Psoas muscle (tissue), 8 donors: ENCODE results near the gene GRAP2. TPM values are rescaled to one million over a fixed set of nuclear protein-coding genes. Genes with fewer than 3 reads are reported as not detected.

Experiments
- ATAC-seq, 4 donors: fragments of 200-7000 bp; cut with Tn5 transposase; one replicate each; pipeline ENCODE4 v1.9.1; 2020; ENCODE audit warnings: moderate library complexity in 3 of 4, mild to moderate bottlenecking in 2 of 4
- DNase-seq, 2 donors: peaks; one replicate each; pipeline ENCODE4 v3.0.0-alpha.2; 2020
- H3K27ac ChIP-seq: fragments of 200-600 bp; one replicate; pipeline ENCODE4 v1.8.0; 2022
- H3K27me3 ChIP-seq, 3 donors: fragments of 200-600 bp in 1 of 3; one replicate each; pipeline versions ENCODE4 v1.6.1 to v1.8.0; 2013 to 2022; ENCODE audit warnings: low read length in 2 of 3, mild to moderate bottlenecking in 2 of 3, moderate library complexity in 1 of 3; ENCODE audit not compliant: insufficient read depth in 3 of 3
- H3K36me3 ChIP-seq, 2 donors: fragments of 200-600 bp in 1 of 2; one replicate each; pipeline versions ENCODE4 v1.6.1 to v1.8.0; 2013 to 2022; ENCODE audit warnings: low read depth in 1 of 2, mild to moderate bottlenecking in 1 of 2, moderate library complexity in 1 of 2; ENCODE audit not compliant: insufficient read depth in 1 of 2
- H3K4me1 ChIP-seq: fragments of 200-600 bp; one replicate; pipeline ENCODE4 v1.8.0; 2022
- H3K4me3 ChIP-seq: fragments of 200-600 bp; one replicate; pipeline ENCODE4 v1.8.0; 2022; ENCODE audit warnings: mild to moderate bottlenecking
- H3K9me3 ChIP-seq: fragments of 200-600 bp; one replicate; pipeline ENCODE4 v1.8.0; 2022
- CTCF ChIP-seq: fragments of 200-600 bp; IDR thresholded peaks from one replicate; pipeline ENCODE4 v1.8.0; 2022; ENCODE audit warnings: antibody characterized with exemption
- WGBS, 3 donors: extraction: QIAGEN DNeasy Blood & Tissue Kit; methylation state at CpG; one replicate each; pipeline versions ENCODE4 v1.1.6 to v1.1.7; 2013; 5-methylcytosine and 5-hydroxymethylcytosine counted together
- intact Hi-C, 2 donors: fragments of 100-400 bp; cut with DNase I; formaldehyde crosslinking; loops; one replicate each; pipeline versions ENCODE4 v1.11.0 to v1.14.2; 2022
- polyA plus RNA-seq, 3 donors: library from polyadenylated mRNA; stranded (reverse); fragments of 200-250 nt; gene quantifications; one replicate each; pipeline ENCODE4 v1.2.3, GENCODE V29; 2013
- total RNA-seq, 4 donors: library from RNA; stranded (reverse); fragmentation: NEBNext Ultra II Directional in 2 of 4; extraction: Animal tissue kit (Norgen Biotek cat#: 25700) in 2 of 4; gene quantifications; one replicate each; pipeline versions ENCODE4 v1.2.1 to v1.2.4, GENCODE V29; 2021 to 2023
- donor health status: healthy with polysubstance abuse.
- donor health status: DM: no; HTN: no; CAD: no; lungs with moderate emphysema.
- donor health status: Bipolar disorder and iron deficiency.
- donor health status: healthy.
- donor health status: DM: yes; HTN: yes; CAD: no.
- donor health status: DM: no; HTN: no; CAD: no.
- donor health status: DM: no; HTN: no; CAD: no.
- donor health status: DM: yes; HTN: yes; CAD: no.

GRAP2 gene
- total and polyA plus RNA-seq, 7 donors = 0.18 to 0.88 (median 0.33) TPM

DNA sequence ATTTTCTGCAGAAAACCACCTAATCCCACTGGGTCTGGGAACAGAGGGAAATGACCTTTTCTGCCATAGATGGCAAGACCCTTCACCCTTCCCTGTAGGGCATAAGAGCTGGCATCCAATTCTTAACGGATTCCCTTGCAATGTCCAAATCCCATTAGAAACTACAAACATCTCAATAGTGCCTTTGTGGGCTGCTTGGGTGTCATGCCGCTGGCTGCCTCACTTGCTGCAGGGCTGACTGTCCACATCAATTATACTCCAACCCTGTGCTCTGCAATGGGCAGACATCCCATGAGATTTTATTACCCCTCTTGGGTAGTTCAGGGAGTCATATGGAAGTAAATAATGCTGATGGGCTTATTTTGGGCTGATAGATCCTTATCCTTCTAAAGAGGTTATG is 7.3 kb downstream of the GRAP2 start:
- WGBS, 3 donors = 73 to 75% (median 75%) methylated on average over 2 of the region's 2 CpGs
- H3K36me3 ChIP-seq = no peaks in the 10 kb centered on the region
- TF ChIP-seq CTCF = no peak
- H3K4me3 ChIP-seq = no peak overlapping the region
- ATAC-seq = no peak
- H3K9me3 ChIP-seq = no peaks in the 10 kb centered on the region
- H3K27me3 ChIP-seq = peaks cover 2 to 30% (median 7%) of the 10 kb centered on the region in 3 donors
- DNase-seq = no peak
- intact Hi-C loops = no loop called here
- no peaks in the 10 kb centered on the region for H3K4me1 ChIP-seq
- no peak overlapping the region for H3K27ac ChIP-seq

- WGBS, 3 donors = 29 to 55% (median 30%) methylated on average over 5 of the region's 5 CpGs
- no peaks in the 10 kb centered on the region for H3K4me1 ChIP-seq
- intact Hi-C loops = no loop called here
- no peaks in the 10 kb centered on the region for H3K9me3 ChIP-seq
- ATAC-seq (no peak), DNase-seq (no peak)
- TF ChIP-seq CTCF = no peak
- no peaks in the 10 kb centered on the region for H3K36me3 ChIP-seq
- H3K27ac ChIP-seq = no peak overlapping the region
- H3K27me3 ChIP-seq = peaks cover 2 to 26% (median 7%) of the 10 kb centered on the region in 3 donors
- no peak overlapping the region for H3K4me3 ChIP-seq
Measured at GRCh38 chr22:39908737-39909136, 7.9 kb downstream of the GRAP2 start.

GRCh38 chr22:39910876-39911613 is 10.2 kb downstream of the GRAP2 start:
- ATAC-seq = no peak
- peaks cover 2 to 37% (median 2%) of the 10 kb centered on the region in 3 donors for H3K27me3 ChIP-seq
- no peak for DNase-seq
- H3K36me3 ChIP-seq = no peaks in the 10 kb centered on the region
- H3K4me3 ChIP-seq = no peak overlapping the region
- no peaks in the 10 kb centered on the region for H3K9me3 ChIP-seq
- no peak overlapping the region for H3K27ac ChIP-seq
- TF ChIP-seq CTCF = no peak
- WGBS, 3 donors = 75 to 80% (median 78%) methylated on average over 9 of the region's 9 CpGs
- intact Hi-C loops = no loop called here
- H3K4me1 ChIP-seq = no peaks in the 10 kb centered on the region

GRCh38 chr22:39913321-39913720 is 12.4 kb downstream of the GRAP2 start:
- TF ChIP-seq CTCF = no peak
- DNase-seq (no peak), ATAC-seq (no peak)
- WGBS, 3 donors = 89% methylated on average over 5 of the region's 5 CpGs
- Histone ChIP-seq H3K4me3 (no peak overlapping the region), H3K36me3 (no peaks in the 10 kb centered on the region), H3K4me1 (no peaks in the 10 kb centered on the region), H3K9me3 (no peaks in the 10 kb centered on the region), H3K27ac (no peak overlapping the region), H3K27me3 (peaks cover 0 to 29% (median 0%) of the 10 kb centered on the region in 3 donors)
- intact Hi-C loops = no loop called here

DNA sequence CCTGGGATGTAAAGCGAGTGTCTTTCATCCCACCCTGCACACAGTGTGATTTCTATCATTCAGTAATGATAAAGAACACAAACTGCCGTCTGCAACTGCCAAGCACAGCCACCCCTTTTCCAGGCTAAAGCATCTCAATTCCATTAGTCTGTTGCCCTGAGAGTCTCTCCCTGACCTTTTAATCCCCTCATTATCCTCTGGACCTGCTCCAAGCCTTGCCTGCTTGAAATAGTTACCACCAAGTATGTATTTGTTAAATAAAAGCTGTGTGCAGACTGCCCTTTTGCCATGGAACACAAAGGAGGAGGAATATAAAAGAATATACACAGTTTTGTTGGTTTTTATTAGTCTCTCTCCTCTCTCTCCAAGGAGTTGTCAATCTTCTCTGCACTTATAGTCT is 13.0 kb downstream of the GRAP2 start:
- H3K27ac ChIP-seq = no peak overlapping the region
- no peaks in the 10 kb centered on the region for H3K4me1 ChIP-seq
- TF ChIP-seq CTCF = no peak
- no peaks in the 10 kb centered on the region for H3K36me3 ChIP-seq
- intact Hi-C loops = no loop called here
- 59 to 71% (median 66%) methylated on average over 2 of the region's 2 CpGs for WGBS, 3 donors
- ATAC-seq (no peak), DNase-seq (no peak)
- H3K4me3 ChIP-seq = no peak overlapping the region
- peaks cover 0 to 29% (median 0%) of the 10 kb centered on the region in 3 donors for H3K27me3 ChIP-seq
- H3K9me3 ChIP-seq = no peaks in the 10 kb centered on the region
